HG03064 (cell line): ENCODE results near the gene DUSP28.

Experiments used
- ATAC-seq: cut with Tn5 transposase; IDR thresholded peaks from one replicate; pipeline ENCODE4 v1.9.1; 2021; ENCODE audit warnings: low read depth; ENCODE audit not compliant: unreplicated experiment

DUSP28 gene

GRCh38 chr2:240596491-240596931 lies 36.4 kb downstream of the DUSP28 start:
- no peak for ATAC-seq

- ATAC-seq, result no peak
Measured at GRCh38 chr2:240597054-240597418, 36.9 kb downstream of the DUSP28 start.

DNA sequence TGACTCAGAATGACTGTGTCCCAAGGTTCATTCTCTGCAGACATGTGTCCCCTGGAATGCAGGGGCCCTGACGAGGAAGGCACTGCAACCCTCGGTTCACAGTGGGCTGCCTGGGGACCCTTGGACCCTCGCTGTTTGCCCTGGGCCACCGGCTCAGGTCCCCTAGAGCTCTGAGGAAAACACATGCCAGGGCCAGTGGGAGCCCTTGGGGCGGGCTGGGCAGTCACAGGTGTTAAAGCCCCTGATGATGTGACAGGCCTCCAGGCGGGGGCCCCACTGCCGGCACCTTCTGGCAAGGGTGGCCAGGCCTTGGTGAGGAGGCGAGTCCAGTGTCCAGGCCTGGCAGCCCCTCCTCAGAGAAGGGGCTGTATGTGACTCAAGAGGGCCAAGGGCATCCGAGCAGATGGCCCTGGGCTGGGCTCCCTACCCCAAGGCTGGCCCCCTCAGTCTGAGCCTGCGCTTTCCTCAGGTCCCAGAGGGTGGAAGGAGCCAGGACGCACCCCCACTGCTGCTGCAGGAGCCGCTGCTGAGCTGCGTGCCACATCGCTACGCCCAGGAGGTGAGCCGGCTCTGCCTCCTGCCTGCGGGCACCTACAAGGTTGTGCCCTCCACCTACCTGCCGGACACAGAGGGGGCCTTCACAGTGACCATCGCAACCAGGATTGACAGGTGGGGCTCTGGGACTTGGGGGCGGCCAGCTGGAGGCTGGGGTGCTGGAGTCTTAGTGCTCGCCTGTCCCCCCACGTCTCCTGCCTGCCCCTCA lies 37.4 kb downstream of the DUSP28 start:
- no peak for ATAC-seq

DNA sequence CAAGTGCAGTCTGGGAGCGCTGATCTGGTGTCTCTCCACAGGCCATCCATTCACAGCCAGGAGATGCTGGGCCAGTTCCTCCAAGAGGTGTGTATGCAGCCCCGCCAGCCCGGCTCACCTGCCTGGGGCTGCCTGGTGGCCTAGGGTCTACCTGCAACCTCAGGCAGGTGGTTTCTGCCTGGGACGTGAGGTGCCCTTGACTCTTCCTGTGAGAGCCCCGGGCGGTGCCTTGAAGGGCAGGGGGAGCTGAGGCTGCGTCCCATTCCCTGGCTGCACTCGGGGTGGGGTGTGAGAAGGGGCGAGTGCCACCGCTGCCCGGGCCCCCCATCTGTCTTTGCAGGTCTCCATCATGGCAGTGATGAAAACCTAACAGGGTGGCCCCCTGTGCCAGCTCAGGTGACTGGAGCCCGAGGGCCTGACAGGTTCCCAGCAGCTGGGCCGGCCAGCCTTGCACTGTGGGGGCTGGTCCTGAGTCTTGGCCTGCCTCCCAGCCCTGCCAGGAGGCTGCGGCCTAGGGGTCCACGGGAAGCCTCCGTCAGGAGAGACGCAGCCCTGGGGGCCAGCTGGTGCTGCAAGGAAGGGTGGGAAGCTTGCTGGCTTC lies 38.3 kb downstream of the DUSP28 start:
- no peak for ATAC-seq

- no peak for ATAC-seq
Measured at GRCh38 chr2:240599141-240599583, 39.0 kb downstream of the DUSP28 start.

- no peak for ATAC-seq
Measured at GRCh38 chr2:240600451-240600961, 40.3 kb downstream of the DUSP28 start.

GRCh38 chr2:240601061-240601830 lies 41.1 kb downstream of the DUSP28 start:
- no peak for ATAC-seq

GRCh38 chr2:240601831-240602160 lies 41.6 kb downstream of the DUSP28 start:
- ATAC-seq, result no peak

DNA sequence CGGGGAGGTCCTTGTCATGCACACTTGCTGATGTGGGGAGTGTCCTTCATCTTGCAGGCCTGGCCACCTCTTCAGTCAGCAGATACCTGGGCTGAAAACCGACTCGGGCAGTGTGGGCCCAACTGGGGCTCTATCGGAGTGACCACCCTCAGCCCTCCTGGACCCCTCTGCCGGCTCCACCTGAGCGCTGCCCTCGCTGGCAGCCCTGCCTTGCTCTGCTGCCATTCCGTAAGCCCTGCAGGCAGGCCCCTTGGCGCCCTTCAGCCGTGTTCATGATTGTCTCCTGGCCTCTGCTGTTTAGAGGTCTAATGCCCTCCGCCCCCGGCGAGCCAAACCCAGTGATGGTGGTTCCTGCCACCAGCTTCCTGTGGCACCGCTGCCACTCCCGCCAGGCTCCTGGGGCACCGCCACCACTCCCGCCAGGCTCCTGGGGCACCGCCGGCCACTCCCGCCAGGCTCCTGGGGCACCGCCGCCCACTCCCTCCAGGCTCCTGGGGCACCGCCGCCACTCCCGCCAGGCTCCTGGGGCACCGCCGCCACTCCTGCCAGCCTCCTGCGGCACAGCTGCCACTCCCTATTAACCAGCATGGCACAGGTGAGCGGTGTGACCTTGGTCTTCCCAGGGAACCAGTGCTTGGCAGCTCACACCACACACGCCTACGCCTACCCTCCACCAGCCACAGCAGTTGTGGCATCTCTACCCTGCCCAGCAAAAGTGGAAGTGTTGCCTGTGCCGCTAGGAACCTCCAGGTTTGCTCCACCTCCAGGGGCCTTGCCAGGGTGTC lies 42.3 kb downstream of the DUSP28 start:
- ATAC-seq, result no peak

GRCh38 chr2:240603081-240603835 lies 43.1 kb downstream of the DUSP28 start:
- ATAC-seq, result no peak

GRCh38 chr2:240603846-240604245 lies 43.7 kb downstream of the DUSP28 start:
- ATAC-seq, result no peak

DNA sequence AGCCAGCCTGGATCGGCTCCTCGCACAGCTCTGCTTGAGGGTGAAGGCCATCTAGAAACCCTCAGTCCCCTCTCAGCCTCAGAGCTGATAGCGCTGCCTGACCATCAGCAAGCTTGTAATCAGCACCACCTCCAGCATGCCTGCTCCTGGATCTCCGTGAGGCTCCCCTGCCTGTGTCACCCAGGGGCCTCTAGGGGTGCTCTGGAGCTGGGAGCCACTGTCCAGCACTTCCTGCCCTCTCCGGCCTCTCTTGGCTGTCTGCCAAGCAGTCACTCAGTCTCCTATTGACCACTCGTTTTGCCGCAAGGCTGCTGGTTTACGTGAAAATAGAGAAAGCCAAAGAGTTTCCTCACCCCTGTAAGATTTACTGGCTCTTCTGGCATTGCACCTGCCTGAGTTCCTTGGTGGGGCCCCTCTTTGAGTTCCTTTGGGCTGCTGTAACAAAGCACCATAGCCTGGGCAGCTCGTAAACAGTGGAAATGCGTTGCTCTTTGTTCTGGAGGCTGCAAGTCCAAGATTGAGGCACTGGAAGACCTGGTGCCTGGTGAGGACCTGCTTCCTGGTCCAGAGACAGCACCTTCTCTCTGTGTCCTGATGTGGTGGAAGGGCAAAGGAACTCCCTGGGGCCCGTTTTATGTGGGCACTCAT lies 44.3 kb downstream of the DUSP28 start:
- ATAC-seq, result no peak

DNA sequence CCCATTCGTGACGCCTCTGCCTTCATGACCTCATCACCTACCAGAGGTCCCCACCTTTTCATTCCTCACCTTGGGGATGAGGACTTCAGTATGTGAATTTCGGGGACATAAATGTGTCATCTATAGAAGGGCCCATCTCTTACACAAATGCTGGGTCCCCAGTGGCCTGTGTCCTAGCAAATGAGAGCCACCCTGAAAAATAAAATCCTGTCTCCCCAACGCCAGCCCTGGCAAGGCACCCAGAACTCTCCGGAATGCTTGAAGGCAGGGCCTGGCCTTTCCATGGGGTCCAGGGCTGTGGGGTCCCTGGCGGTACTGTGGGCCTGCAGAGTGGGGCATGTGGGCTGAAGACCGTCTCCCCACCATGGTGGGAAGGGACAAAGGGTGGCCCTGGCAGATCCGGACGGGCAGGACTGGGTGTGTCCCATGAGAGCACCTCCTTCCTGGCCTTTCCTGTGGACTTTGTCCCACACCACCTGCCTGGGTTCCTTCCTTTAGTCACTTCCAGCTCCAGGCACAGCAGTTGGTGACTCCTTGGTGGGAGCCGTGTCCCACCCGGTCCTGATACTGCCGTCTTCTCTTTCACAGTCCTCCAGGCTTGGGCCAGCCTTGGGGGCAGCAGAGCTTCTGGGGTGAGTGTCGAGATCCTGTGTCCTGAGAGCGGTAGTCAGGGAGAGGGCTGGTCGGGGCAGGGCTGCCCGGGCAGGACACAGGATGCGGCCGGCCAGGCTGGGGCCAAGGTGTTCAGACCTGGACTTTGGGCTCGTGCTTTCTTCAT lies 45.0 kb downstream of the DUSP28 start:
- no peak for ATAC-seq

DNA sequence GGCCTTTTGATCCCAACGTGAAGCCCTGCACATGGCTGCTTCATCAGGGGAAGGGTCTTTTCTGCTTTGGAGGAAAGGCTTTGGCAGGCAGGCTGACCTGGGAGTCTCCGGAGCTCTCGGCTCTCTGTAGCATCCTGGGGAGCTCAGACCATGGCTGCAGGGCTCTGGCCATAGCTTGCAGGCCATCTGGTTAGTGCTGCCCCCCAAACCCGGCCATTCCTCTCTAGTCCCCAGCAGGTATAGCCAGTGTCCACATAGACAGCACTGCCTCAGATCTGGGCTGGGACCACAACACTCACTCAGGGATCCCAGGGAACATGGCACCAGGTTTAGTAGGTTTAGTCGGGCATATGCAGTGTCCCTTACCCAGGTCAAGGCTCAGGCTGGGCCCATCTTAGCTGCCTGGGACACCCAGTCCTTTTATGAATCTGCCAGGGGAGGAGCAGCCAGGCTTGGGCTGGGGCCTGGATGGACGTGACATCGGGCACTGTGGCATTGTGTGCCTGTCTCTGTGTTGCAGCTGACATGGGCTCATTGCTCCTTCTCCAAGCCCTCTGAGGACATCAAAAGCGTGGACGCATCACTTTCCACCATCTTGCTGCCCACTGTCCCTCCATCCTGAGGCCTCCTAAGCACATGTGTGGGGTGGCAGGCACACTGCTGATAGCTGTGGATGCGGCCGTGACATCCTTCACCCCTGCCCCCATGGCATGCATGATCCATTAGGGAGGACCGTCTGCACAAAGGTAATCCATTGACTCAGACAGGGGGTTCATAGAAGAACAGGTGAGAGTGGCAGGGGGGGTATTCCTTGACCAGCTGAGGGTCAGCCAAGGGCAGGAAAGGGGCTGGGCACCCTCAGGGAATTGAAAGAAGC lies 45.9 kb downstream of the DUSP28 start:
- ATAC-seq, result no peak

DNA sequence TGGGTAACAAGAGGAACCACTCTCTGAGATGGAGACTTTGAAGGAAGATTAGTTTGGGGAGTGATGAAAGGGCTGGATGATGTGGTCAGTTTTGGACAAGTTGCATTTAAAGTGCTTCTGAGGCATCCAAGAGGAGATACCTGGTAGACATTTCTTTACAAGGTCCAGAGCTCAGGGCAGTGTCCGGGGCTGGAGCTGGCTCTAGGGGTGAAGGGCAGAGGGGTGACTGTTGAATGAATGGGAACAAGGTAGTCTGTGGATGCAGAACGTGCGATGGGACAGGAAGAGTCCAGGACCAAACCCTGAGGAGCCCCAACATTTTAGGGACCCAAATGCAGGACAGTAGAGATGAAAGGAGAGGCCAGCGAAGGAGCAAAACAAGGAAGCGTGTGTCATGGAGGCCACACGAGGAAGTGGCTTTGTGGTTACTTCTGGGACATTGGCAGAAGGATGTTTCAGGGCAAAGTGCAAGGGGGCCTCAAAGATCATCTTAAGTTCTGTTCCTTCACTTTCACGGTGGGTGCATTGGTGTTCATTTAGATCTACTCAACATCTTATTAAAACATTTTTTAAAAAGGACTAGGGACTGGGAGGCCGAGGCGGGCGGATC lies 51.5 kb downstream of the DUSP28 start:
- no peak for ATAC-seq
